Breast epithelium (tissue), 4 donors: ENCODE results near the gene NME7. TPM values are rescaled to one million over a fixed set of nuclear protein-coding genes. Genes with fewer than 3 reads are reported as not detected.
"Not testable (repeated sequence)": the region's sequence is repeated elsewhere in the genome, so short reads cannot be mapped to it uniquely, and the experiment has no call there.

Experiments
- DNase-seq, 2 donors: peaks; one replicate each; pipeline ENCODE4 v3.0.0-alpha.2; 2019; ENCODE audit warnings: low spot score in 2 of 2
- H3K27ac ChIP-seq, 2 donors: fragments of 200-600 bp; sonication (generic) in 1 of 2; one replicate each; pipeline ENCODE4 v1.5.1; 2016 to 2019; ENCODE audit warnings: mild to moderate bottlenecking in 1 of 2
- H3K27me3 ChIP-seq, 2 donors: fragments of 200-600 bp; sonication (generic) in 1 of 2; one replicate each; pipeline versions ENCODE4 v1.5.1 to v1.6.0; 2017 to 2019; ENCODE audit warnings: control low read depth in 1 of 2, mild to moderate bottlenecking in 1 of 2
- H3K36me3 ChIP-seq: fragments of 200-600 bp; one replicate; pipeline ENCODE4 v1.5.1; 2019
- H3K4me1 ChIP-seq, 2 donors: fragments of 200-600 bp; sonication (generic); one replicate each; pipeline ENCODE4 v1.5.1; 2016 to 2019; ENCODE audit warnings: control low read depth in 1 of 2
- H3K4me3 ChIP-seq, 3 donors: fragments of 200-600 bp; sonication (generic); 1 replicate in 2 of 3; 2 replicates in 1 of 3; pipeline ENCODE4 v1.5.1; 2016 to 2019; ENCODE audit warnings: mild to moderate bottlenecking in 3 of 3, moderate library complexity in 2 of 3
- H3K9me3 ChIP-seq, 2 donors: fragments of 200-600 bp; sonication (generic) in 1 of 2; one replicate each; pipeline ENCODE4 v1.5.1; 2016 to 2019; ENCODE audit warnings: control low read depth in 1 of 2
- CTCF ChIP-seq, 3 donors: fragments of 450-650 bp; IDR thresholded peaks; one replicate each; pipeline ENCODE4 v1.5.1; 2016 to 2017; ENCODE audit warnings: antibody characterized with exemption in 3 of 3, mild to moderate bottlenecking in 3 of 3, moderate library complexity in 3 of 3
- POLR2A ChIP-seq: fragments of 450-650 bp; IDR thresholded peaks from one replicate; pipeline ENCODE4 v1.6.1; 2016; ENCODE audit warnings: antibody characterized with exemption, mild to moderate bottlenecking, moderate library complexity
- POLR2AphosphoS5 ChIP-seq, 3 donors: sonication (generic); formaldehyde crosslinking; IDR thresholded peaks; one replicate each; pipeline ENCODE4 v1.6.1; 2017; ENCODE audit warnings: antibody characterized with exemption in 3 of 3
- intact Hi-C: fragments of 100-400 bp; cut with DNase I; formaldehyde crosslinking; loops from one replicate; pipeline ENCODE4 v1.15.1; 2023; ENCODE audit warnings: low total_unique reads
- total RNA-seq, 3 donors: library from RNA; depleted of rRNA; stranded (reverse); fragments of >200 nt; gene quantifications; one replicate each; pipeline ENCODE4 v1.1.0, GENCODE V29; 2016

The NME7 gene
- total RNA-seq, 3 donors from 2014 or later: 13.0 to 22.8 (median 16.7) TPM

GRCh38 chr1:169130683-169131082 lies 236.9 kb downstream of the NME7 start:
- no peaks in the 10 kb centered on the region for H3K36me3 ChIP-seq
- no peaks in the 10 kb centered on the region for H3K4me1 ChIP-seq
- no peak overlapping the region for H3K4me3 ChIP-seq
- H3K9me3 ChIP-seq: no peaks in the 10 kb centered on the region
- H3K27me3 ChIP-seq: no peaks in the 10 kb centered on the region
- intact Hi-C loops: loop anchor here (5.0 kb wide), 1 partner anchor 618 kb away; no protein-coding TSS in a partner anchor
- no peak for TF ChIP-seq POLR2AphosphoS5 (IDR thresholded peaks at IDR 0.05)
- TF ChIP-seq POLR2A: no peak
- no peak for TF ChIP-seq CTCF (IDR thresholded peaks at IDR 0.05)
- DNase-seq: no peak
- H3K27ac ChIP-seq: no peak overlapping the region

GRCh38 chr1:169129109-169129784 lies 238.3 kb downstream of the NME7 start:
- H3K27ac ChIP-seq: no peak overlapping the region
- H3K4me1 ChIP-seq: no peaks in the 10 kb centered on the region
- intact Hi-C loops: no loop called here
- H3K27me3 ChIP-seq: no peaks in the 10 kb centered on the region
- no peak overlapping the region for H3K4me3 ChIP-seq
- no peak for DNase-seq
- H3K36me3 ChIP-seq: no peaks in the 10 kb centered on the region
- no peak for TF ChIP-seq POLR2A
- TF ChIP-seq CTCF (IDR thresholded peaks at IDR 0.05): no peak
- no peak for TF ChIP-seq POLR2AphosphoS5 (IDR thresholded peaks at IDR 0.05)
- no peaks in the 10 kb centered on the region for H3K9me3 ChIP-seq

- DNase-seq: no peak
- no peak overlapping the region for H3K27ac ChIP-seq
- H3K4me1 ChIP-seq: no peaks in the 10 kb centered on the region
- no peaks in the 10 kb centered on the region for H3K27me3 ChIP-seq
- H3K9me3 ChIP-seq: no peaks in the 10 kb centered on the region
- no peak overlapping the region for H3K4me3 ChIP-seq
- TF ChIP-seq POLR2A: no peak
- TF ChIP-seq POLR2AphosphoS5 (IDR thresholded peaks at IDR 0.05): no peak
- no peak for TF ChIP-seq CTCF (IDR thresholded peaks at IDR 0.05)
- no peaks in the 10 kb centered on the region for H3K36me3 ChIP-seq
- intact Hi-C loops: no loop called here
Observed at GRCh38 chr1:169128562-169128961, 239.0 kb downstream of the NME7 start.

GRCh38 chr1:169127305-169127704 lies 240.3 kb downstream of the NME7 start:
- intact Hi-C loops: no loop called here
- H3K36me3 ChIP-seq: no peaks in the 10 kb centered on the region
- no peak overlapping the region for H3K4me3 ChIP-seq
- TF ChIP-seq POLR2AphosphoS5 (IDR thresholded peaks at IDR 0.05): no peak
- no peak overlapping the region for H3K27ac ChIP-seq
- H3K4me1 ChIP-seq: no peaks in the 10 kb centered on the region
- DNase-seq: no peak
- H3K9me3 ChIP-seq: no peaks in the 10 kb centered on the region
- no peaks in the 10 kb centered on the region for H3K27me3 ChIP-seq

- Histone ChIP-seq H3K4me1 (no peaks in the 10 kb centered on the region), H3K4me3 (no peak overlapping the region), H3K36me3 (no peaks in the 10 kb centered on the region), H3K9me3 (no peaks in the 10 kb centered on the region), H3K27me3 (no peaks in the 10 kb centered on the region), H3K27ac (no peak overlapping the region)
- DNase-seq: no peak
- intact Hi-C loops: no loop called here
- TF ChIP-seq POLR2AphosphoS5 (IDR thresholded peaks at IDR 0.05) (no peak), CTCF (IDR thresholded peaks at IDR 0.05) (no peak), POLR2A (no peak)
Observed at GRCh38 chr1:169126335-169126734, 241.3 kb downstream of the NME7 start.

- H3K9me3 ChIP-seq, intact Hi-C loops, H3K27ac ChIP-seq: not testable (repeated sequence)
Observed at GRCh38 chr1:169125597-169125996, 242.0 kb downstream of the NME7 start.

More at GRCh38 chr1:169125597-169125996, 242.0 kb downstream of the NME7 start:
- H3K27me3 ChIP-seq, H3K4me1 ChIP-seq, H3K4me3 ChIP-seq, DNase-seq, H3K36me3 ChIP-seq: not testable (repeated sequence)
